Right lobe of liver (tissue), 4 donors: ENCODE results near the gene MYO3B.

ENCODE experiments used
- POLR2A ChIP-seq: fragments of 450-650 bp; IDR thresholded peaks from one replicate; pipeline ENCODE4 v1.6.1; 2017; ENCODE audit warnings: antibody characterized with exemption, mild to moderate bottlenecking
- TF ChIP-seq, protein P1 (sequence below), 4 donors: fragments of 200-600 bp in 3 of 4; fragments of 450-650 bp in 1 of 4; IDR thresholded peaks; one replicate each; pipeline versions ENCODE4 v1.5.1 to v1.8.0; 2016 to 2022; ENCODE audit warnings: antibody characterized with exemption in 4 of 4, mild to moderate bottlenecking in 2 of 4
- donor health status: DM: no; HTN: no; CAD: no.
- donor health status: DM: no; HTN: no; CAD: no.
- donor health status: DM: no; HTN: yes; CAD: no.

DNA sequence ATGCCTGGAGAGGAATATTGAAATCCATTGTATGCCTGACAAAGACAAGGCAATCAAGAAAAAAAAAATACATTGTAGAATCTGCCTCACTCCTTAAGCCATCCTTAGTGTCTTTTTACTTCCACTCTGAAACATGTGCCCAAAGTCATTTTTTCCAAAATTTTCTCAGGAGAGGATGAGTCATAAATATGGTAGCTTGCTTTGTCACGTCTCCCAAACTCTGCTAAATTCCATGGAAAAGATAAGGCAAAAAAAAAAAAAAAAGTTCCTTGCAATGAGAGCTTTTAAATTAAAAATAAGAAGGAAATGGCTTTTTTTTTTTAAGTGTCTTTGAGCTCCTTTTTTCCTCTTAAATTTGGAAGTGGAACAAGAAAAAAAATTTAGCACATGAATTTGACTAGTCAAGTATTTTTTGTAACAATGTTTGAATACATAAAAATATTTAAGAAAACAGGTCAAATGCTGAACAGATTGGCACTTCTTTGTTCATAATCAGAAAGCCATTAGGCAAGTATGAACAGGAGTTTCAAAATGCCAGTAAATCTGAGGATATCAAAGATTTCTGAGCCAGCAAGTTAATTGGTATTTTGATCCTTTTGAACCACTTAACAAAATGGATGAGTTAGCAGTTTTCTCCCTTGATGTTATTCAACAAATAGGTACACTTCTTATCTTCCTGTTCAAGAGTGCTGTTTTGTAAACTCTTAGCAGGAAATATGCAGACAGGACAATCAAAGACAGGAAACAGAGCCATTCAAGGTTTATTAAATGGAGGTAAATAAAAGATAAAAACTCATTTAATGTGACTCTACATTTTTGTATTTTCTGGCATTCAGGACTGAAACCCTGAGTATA, 289.8 kb downstream of the MYO3B start:
- TF ChIP-seq, protein P1, sequence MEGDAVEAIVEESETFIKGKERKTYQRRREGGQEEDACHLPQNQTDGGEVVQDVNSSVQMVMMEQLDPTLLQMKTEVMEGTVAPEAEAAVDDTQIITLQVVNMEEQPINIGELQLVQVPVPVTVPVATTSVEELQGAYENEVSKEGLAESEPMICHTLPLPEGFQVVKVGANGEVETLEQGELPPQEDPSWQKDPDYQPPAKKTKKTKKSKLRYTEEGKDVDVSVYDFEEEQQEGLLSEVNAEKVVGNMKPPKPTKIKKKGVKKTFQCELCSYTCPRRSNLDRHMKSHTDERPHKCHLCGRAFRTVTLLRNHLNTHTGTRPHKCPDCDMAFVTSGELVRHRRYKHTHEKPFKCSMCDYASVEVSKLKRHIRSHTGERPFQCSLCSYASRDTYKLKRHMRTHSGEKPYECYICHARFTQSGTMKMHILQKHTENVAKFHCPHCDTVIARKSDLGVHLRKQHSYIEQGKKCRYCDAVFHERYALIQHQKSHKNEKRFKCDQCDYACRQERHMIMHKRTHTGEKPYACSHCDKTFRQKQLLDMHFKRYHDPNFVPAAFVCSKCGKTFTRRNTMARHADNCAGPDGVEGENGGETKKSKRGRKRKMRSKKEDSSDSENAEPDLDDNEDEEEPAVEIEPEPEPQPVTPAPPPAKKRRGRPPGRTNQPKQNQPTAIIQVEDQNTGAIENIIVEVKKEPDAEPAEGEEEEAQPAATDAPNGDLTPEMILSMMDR (IDR thresholded peaks at IDR 0.05): no peak
- no peak for TF ChIP-seq POLR2A
